Heart left ventricle (tissue), 13 donors: ENCODE measurements around the gene RNF43.

Experiments used
- CTCF ChIP-seq, 12 donors: fragments of 200-600 bp; sonication (generic) in 4 of 12; IDR thresholded peaks; one replicate each; pipeline versions ENCODE4 v1.5.0 to v1.8.0; 2018 to 2022; ENCODE audit warnings: antibody characterized with exemption in 12 of 12, mild to moderate bottlenecking in 5 of 12
- POLR2A ChIP-seq, 2 donors: fragments of 450-650 bp; IDR thresholded peaks; one replicate each; pipeline ENCODE4 v1.6.1; 2017; ENCODE audit warnings: antibody characterized with exemption in 2 of 2, mild to moderate bottlenecking in 2 of 2, moderate library complexity in 2 of 2
- donor health status: ischemic (EF 13 %, LVEDD 7.1; RV severe dilation, severe dysfunction).
- donor health status: DM: no; HTN: yes; CAD: no.
- donor health status: DM: no; HTN: no; CAD: no.
- donor health status: ischemic (EF 25% LVEDD 6.9; RV normal size, moderate dysfunction).
- donor health status: ischemic (EF 25% LVEDD 5.7; RV mildly dilated, moderate dysfunction).
- donor health status: ischemic (EF 35%, LVEDD 5.7; RV mildly dilated, moderate dysfunction).
- donor health status: nonischemic (EF 11% LVEDD 7.7; RV severe dilation, severe dysfunction).
- donor health status: DM: yes; HTN: yes; CAD: no.
- donor health status: PGD.
- donor health status: ischemic (EF 29% LVEDD 5.4; RV normal size, mild dysfunction).
- donor health status: nonischemic (EF 23%, LVEDD 6.1; RV moderate dilation, normal function).

GRCh38 chr17:58369214-58370031 lies 47.9 kb downstream of the RNF43 start:
- TF ChIP-seq CTCF (IDR thresholded peaks at IDR 0.05) = no peak
- TF ChIP-seq POLR2A (IDR thresholded peaks at IDR 0.05) = no peak
